ENCODE measurements around the gene UPF2. TPM values are rescaled to one million over a fixed set of nuclear protein-coding genes. Genes with fewer than 3 reads are reported as not detected.
A peak's percentile ranks its signal among the peaks of the same experiment; 100 is the strongest.

The UPF2 gene
- total and polyA plus RNA-seq, 10 of the 15 experiments (the other 5 are each of a cell fraction or from before 2014, with no cell fraction given): 21.0 to 44.4 (median 25.9) TPM

DNA sequence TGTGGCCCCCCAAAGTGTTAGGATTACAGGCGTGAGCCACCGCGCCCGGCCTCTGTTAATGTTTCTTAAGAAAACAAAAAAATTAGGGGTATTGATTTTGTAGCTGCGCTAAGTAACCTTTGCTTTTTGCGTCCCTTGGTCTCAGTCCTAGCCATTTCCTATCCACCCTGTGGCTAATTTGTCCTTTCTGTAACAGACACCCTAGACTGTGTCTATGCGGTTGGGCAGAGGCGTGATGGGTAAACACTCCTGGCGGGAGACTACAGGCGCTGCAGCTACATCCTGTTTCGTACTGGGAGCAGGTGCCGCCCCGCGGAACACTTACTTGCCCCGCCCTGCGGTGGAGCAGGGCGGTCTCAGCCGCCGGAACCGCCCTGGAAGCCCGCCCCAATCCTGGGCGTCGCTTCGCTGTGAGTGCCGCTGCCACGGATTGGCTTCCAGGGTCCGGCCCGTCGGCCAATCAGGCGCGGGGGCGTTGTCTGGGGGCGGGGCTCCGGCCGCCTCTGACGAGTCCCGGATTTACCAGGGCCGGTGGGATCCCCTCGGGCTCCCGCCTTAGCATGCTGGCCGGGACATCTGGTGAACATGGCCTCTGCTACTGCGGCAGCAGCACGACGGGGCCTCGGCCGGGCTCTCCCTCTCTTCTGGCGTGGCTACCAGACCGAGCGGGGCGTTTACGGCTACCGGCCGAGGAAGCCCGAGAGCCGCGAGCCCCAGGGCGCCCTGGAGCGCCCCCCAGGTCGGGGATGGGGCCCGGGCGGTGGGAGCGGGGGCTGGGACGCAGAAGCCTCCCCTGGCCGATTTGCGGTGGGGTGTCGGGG lies 26.1 kb upstream of the UPF2 start, which contains the start of gene DHTKD1 (continued):
- TF ChIP-seq E4F1 (IDR thresholded peaks at IDR 0.05; ENCODE audit: borderline replicate concordance, partially characterized antibody): no peak
- TF ChIP-seq SIN3A (IDR thresholded peaks at IDR 0.05; ENCODE audit: low read depth, low read length): no peak
- TF ChIP-seq KDM1A (IDR thresholded peaks at IDR 0.05; ENCODE audit: borderline replicate concordance): no peak
- peak; percentile 72; the same call in 1 of the 2 replicates for TF ChIP-seq ZSCAN29 (IDR thresholded peaks at IDR 0.05)
- no peak for TF ChIP-seq NR2C2 (IDR thresholded peaks at IDR 0.05; ENCODE audit: borderline replicate concordance, control insufficient read depth, insufficient read length, low read depth)
- TF ChIP-seq RAD51 (IDR thresholded peaks at IDR 0.05): no peak
- no peak for TF ChIP-seq KAT2A (conservative IDR thresholded peaks at IDR 0.05; ENCODE audit: control insufficient read depth, low read depth, low read length)
- TF ChIP-seq, protein P1, sequence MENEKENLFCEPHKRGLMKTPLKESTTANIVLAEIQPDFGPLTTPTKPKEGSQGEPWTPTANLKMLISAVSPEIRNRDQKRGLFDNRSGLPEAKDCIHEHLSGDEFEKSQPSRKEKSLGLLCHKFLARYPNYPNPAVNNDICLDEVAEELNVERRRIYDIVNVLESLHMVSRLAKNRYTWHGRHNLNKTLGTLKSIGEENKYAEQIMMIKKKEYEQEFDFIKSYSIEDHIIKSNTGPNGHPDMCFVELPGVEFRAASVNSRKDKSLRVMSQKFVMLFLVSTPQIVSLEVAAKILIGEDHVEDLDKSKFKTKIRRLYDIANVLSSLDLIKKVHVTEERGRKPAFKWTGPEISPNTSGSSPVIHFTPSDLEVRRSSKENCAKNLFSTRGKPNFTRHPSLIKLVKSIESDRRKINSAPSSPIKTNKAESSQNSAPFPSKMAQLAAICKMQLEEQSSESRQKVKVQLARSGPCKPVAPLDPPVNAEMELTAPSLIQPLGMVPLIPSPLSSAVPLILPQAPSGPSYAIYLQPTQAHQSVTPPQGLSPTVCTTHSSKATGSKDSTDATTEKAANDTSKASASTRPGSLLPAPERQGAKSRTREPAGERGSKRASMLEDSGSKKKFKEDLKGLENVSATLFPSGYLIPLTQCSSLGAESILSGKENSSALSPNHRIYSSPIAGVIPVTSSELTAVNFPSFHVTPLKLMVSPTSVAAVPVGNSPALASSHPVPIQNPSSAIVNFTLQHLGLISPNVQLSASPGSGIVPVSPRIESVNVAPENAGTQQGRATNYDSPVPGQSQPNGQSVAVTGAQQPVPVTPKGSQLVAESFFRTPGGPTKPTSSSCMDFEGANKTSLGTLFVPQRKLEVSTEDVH (IDR thresholded peaks at IDR 0.05; ENCODE audit: low read depth, partially characterized antibody): peak; percentile 89
- TF ChIP-seq ZNF384 (IDR thresholded peaks at IDR 0.05; ENCODE audit: borderline replicate concordance, low read depth, low read length): 0 out of 2 replicates have a peak, but pooled peaks have one; percentile 13
- peak; percentile 38; the same call in 1 of the 2 replicates for TF ChIP-seq CREM (IDR thresholded peaks at IDR 0.05; ENCODE audit: low read depth)
- TF ChIP-seq TAF1 (IDR thresholded peaks at IDR 0.05; ENCODE audit: borderline replicate concordance, low read depth, low read length): peak; percentile 42; the same call in 1 of the 2 replicates
- peak; percentile 59; the same call in 1 of the 2 replicates for TF ChIP-seq IRF4 (IDR thresholded peaks at IDR 0.05; ENCODE audit: low read depth, low read length)
- peak; percentile 87 for TF ChIP-seq POLR2A (IDR thresholded peaks at IDR 0.05; ENCODE audit: low read depth, low read length)
- peak in 2 of 3 experiments; percentile 7 to 19; a peak in 1 of 6 replicates for TF ChIP-seq CTCF (IDR thresholded peaks at IDR 0.05 in 2 of 3, conservative IDR thresholded peaks at IDR 0.05 in 1 of 3; ENCODE audit: control insufficient read depth in 2 of 3, extremely low read depth in 1 of 3, insufficient read depth in 1 of 3, low read depth in 3 of 3, low read length in 3 of 3)
- no peak for TF ChIP-seq HCFC1 (IDR thresholded peaks at IDR 0.05; ENCODE audit: low read length)
- TF ChIP-seq HDAC2 (IDR thresholded peaks at IDR 0.05): no peak
- TF ChIP-seq MAX (IDR thresholded peaks at IDR 0.05; ENCODE audit: low read depth, low read length): no peak; the same call in 1 of the 2 replicates
- TF ChIP-seq CREB1 (IDR thresholded peaks at IDR 0.05; ENCODE audit: low read depth): peak; percentile 72
- peak; percentile 74; the same call in 1 of the 2 replicates for TF ChIP-seq E2F4 (IDR thresholded peaks at IDR 0.05; ENCODE audit: low read depth, low read length)
- TF ChIP-seq PAX5 (IDR thresholded peaks at IDR 0.05; ENCODE audit: borderline replicate concordance, low read depth, low read length): no peak

Measured in GM12878 (cell line).